Stimulated activated CD4-positive, alpha-beta T cell treated with anti-CD3 and anti-CD28 coated beads, Interleukin-1b, Interleukin-23, amount 100 ng/mL, for 24 hours (primary cell): Measurements from ENCODE around the gene CXCR5.
"Not testable (repeated sequence)": the region's sequence is repeated elsewhere in the genome, so short reads cannot be mapped to it uniquely, and the experiment has no call there.

Source experiments
- DNase-seq, 4 experiments: peaks; one replicate each; pipeline ENCODE4 v3.0.0-alpha.2; 2020; ENCODE audit warnings: low read depth in 4 of 4, low spot score in 1 of 4

Gene CXCR5

GRCh38 chr11:118883368-118884071, at the start of gene CXCR5:
CXCR5 (plus strand) TSS chr11:118883892; CDS start chr11:118883942, 50 bp downstream.
- DNase-seq = peak in 1 of 4 experiments; percentile 64

- DNase-seq = no peak
These were observed 49.2 kb upstream of the CXCR5 start for GRCh38 chr11:118834427-118835028.

GRCh38 chr11:118837868-118838267, 45.8 kb upstream of the CXCR5 start:
- no peak for DNase-seq

GRCh38 chr11:118838905-118839553, 44.7 kb upstream of the CXCR5 start:
- DNase-seq = no peak

- peak in 3 of 4 experiments; percentile 2 to 41 (median 7) for DNase-seq
These were observed 42.0 kb upstream of the CXCR5 start for GRCh38 chr11:118841469-118842242.

GRCh38 chr11:118842369-118842768, 41.3 kb upstream of the CXCR5 start:
- no peak for DNase-seq

- not testable (repeated sequence) for DNase-seq
These were observed 40.8 kb upstream of the CXCR5 start for GRCh38 chr11:118842843-118843242.

GRCh38 chr11:118843565-118843964, 40.1 kb upstream of the CXCR5 start:
- no peak for DNase-seq

GRCh38 chr11:118845369-118845768, 38.3 kb upstream of the CXCR5 start:
- DNase-seq = no peak

- DNase-seq = no peak
These were observed 37.3 kb upstream of the CXCR5 start for GRCh38 chr11:118846181-118846935.

- DNase-seq = no peak
These were observed 33.9 kb upstream of the CXCR5 start for GRCh38 chr11:118849825-118850224.

- DNase-seq = no peak
These were observed 31.7 kb upstream of the CXCR5 start for GRCh38 chr11:118851970-118852369.

- DNase-seq = no peak
These were observed 30.0 kb upstream of the CXCR5 start for GRCh38 chr11:118853678-118854077.

- no peak for DNase-seq
These were observed 27.4 kb upstream of the CXCR5 start for GRCh38 chr11:118856314-118856713.

- no peak for DNase-seq
These were observed 26.3 kb upstream of the CXCR5 start for GRCh38 chr11:118857385-118857784.

GRCh38 chr11:118859973-118860372, 23.7 kb upstream of the CXCR5 start:
- DNase-seq = no peak

GRCh38 chr11:118868659-118869058, 15.0 kb upstream of the CXCR5 start:
- no peak for DNase-seq

- no peak for DNase-seq
These were observed 13.0 kb upstream of the CXCR5 start for GRCh38 chr11:118870396-118871343.

GRCh38 chr11:118872403-118872821, 11.3 kb upstream of the CXCR5 start:
- peak in 1 of 4 experiments; percentile 62 for DNase-seq

- no peak for DNase-seq
These were observed 9.9 kb upstream of the CXCR5 start for GRCh38 chr11:118873804-118874203.
